NB4 (cell line): Measurements from ENCODE around the gene CNTNAP2.

Experiments used
- DNase-seq: peaks from one replicate; pipeline ENCODE4 v3.0.0; 2010; ENCODE audit warnings: low read depth
- H3K4me3 ChIP-seq: one replicate; pipeline ENCODE4 v1.5.1; 2011; ENCODE audit warnings: mild to moderate bottlenecking, low read depth, low read length, moderate library complexity
- MYC ChIP-seq: IDR thresholded peaks from 2 replicates; pipeline ENCODE4 v1.6.1; 2011; ENCODE audit warnings: low read depth, low read length
- POLR2A ChIP-seq: IDR thresholded peaks from 2 replicates; pipeline ENCODE4 v1.6.1; 2011; ENCODE audit warnings: mild to moderate bottlenecking; ENCODE audit not compliant: insufficient read length; ENCODE audit errors: extremely low read depth
- TF ChIP-seq, protein P1 (sequence below): IDR thresholded peaks from one replicate; pipeline ENCODE4 v1.5.1; 2012; ENCODE audit warnings: low read depth, low read length
- TF ChIP-seq, protein P2 (sequence below): IDR thresholded peaks from 2 replicates; pipeline ENCODE4 v1.6.1; 2011; ENCODE audit warnings: low read depth, low read length

The CNTNAP2 gene

DNA sequence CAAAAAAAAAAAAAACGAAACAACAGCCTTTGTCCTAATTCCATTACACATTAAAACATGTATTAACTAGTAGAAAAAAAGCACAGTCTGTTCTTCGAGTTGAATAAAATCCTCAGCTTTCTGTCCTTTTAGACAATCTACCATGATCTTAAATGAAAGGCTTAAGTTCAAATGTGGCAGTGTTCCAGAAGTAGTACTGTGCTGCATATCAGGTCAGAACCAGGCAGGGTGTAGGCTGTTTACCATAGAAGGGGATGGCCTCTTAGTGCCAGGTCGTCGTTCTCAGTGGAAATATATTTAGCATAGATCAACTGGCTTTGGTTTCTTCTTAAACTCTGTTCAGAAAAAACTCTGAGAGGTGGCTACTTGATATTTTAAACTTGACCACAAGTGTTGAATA, 612.0 kb downstream of the CNTNAP2 start:
- TF ChIP-seq MYC = no peak
- no peak for TF ChIP-seq POLR2A
- TF ChIP-seq, protein P1, sequence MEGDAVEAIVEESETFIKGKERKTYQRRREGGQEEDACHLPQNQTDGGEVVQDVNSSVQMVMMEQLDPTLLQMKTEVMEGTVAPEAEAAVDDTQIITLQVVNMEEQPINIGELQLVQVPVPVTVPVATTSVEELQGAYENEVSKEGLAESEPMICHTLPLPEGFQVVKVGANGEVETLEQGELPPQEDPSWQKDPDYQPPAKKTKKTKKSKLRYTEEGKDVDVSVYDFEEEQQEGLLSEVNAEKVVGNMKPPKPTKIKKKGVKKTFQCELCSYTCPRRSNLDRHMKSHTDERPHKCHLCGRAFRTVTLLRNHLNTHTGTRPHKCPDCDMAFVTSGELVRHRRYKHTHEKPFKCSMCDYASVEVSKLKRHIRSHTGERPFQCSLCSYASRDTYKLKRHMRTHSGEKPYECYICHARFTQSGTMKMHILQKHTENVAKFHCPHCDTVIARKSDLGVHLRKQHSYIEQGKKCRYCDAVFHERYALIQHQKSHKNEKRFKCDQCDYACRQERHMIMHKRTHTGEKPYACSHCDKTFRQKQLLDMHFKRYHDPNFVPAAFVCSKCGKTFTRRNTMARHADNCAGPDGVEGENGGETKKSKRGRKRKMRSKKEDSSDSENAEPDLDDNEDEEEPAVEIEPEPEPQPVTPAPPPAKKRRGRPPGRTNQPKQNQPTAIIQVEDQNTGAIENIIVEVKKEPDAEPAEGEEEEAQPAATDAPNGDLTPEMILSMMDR = no peak
- TF ChIP-seq, protein P2, sequence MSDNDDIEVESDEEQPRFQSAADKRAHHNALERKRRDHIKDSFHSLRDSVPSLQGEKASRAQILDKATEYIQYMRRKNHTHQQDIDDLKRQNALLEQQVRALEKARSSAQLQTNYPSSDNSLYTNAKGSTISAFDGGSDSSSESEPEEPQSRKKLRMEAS = no peak
- no peak for DNase-seq
- H3K4me3 ChIP-seq = no peak overlapping the region

DNA sequence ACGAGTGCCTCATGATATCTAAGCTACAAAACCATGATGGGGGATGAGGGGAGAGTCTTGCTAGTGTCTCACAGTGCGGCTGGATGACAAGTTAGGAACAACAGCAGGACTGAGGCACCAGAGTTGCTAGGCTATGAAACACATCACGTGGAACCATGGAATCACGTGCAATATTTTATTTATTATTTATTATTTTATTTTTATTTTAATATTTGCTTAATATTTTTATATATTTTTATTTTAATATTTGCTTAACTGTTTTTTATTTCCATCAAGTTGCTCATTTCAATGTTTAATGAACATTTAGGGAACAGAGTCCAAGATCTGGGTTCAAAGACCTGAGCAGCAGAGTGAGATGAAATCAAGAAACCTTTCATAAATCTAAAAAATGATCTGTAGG, 614.6 kb downstream of the CNTNAP2 start:
- no peak for TF ChIP-seq POLR2A
- TF ChIP-seq, protein P2 = no peak
- no peak for TF ChIP-seq MYC
- TF ChIP-seq, protein P1 = no peak
- H3K4me3 ChIP-seq = no peak overlapping the region
- DNase-seq = no peak

GRCh38 chr7:146735992-146736391, 619.4 kb downstream of the CNTNAP2 start:
- no peak for DNase-seq
- no peak overlapping the region for H3K4me3 ChIP-seq
- no peak for TF ChIP-seq POLR2A
- TF ChIP-seq, protein P2 = no peak
- TF ChIP-seq, protein P1 = no peak
- TF ChIP-seq MYC = no peak

DNA sequence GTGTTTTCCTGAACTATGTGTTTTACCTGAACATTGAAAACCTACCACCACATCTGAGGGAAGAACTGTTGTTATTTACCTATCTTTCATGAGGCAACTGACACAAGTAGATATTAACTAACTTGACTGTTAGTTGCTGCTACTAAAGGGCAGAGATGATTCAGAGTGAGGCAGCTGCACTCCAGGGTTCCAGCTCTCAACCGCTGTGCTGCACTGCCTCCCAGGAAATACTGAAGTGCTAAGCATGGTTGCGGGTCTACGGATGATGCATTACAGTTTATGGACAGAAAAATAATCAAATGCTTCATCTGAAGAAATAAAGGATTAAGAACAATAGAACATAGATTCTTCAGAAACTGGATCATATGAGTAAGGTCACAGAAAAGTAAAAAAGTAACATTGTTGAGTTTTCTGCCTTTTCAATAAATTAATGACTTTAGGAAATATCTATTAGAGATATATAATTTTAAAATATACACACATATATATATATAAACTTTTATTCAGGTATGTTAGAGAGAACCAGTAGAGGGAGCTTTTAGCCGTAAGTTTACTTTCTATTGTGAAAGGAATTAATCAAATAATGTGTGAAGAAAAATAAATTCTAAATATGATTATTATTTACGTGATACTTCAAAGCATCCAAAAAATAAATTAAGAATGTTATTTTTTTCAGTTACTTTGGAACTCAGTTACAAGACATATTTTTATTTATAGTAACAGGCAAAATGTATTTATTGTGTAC, 620.0 kb downstream of the CNTNAP2 start:
- TF ChIP-seq, protein P2 = no peak
- TF ChIP-seq POLR2A (no peak), MYC (no peak)
- TF ChIP-seq, protein P1 = no peak
- DNase-seq = no peak
- no peak overlapping the region for H3K4me3 ChIP-seq

- H3K4me3 ChIP-seq = no peak overlapping the region
- DNase-seq = no peak
- TF ChIP-seq, protein P1 = no peak
- no peak for TF ChIP-seq MYC
- TF ChIP-seq, protein P2 = no peak
- TF ChIP-seq POLR2A = no peak
Observed at GRCh38 chr7:146740039-146740438, 623.4 kb downstream of the CNTNAP2 start.

- H3K4me3 ChIP-seq = no peak overlapping the region
- TF ChIP-seq, protein P1 = no peak
- TF ChIP-seq POLR2A (no peak), MYC (no peak)
- TF ChIP-seq, protein P2 = no peak
- DNase-seq = no peak
Observed at GRCh38 chr7:146741911-146742310, 625.3 kb downstream of the CNTNAP2 start.
